ENCODE measurements around the gene CLASRP. TPM values are rescaled to one million over a fixed set of nuclear protein-coding genes. Genes with fewer than 3 reads are reported as not detected.

CLASRP gene
- total RNA-seq, 1 experiment from 2014 or later = 79.9 TPM

GRCh38 chr19:45061965-45062364, 23.1 kb downstream of the CLASRP start:
- Histone ChIP-seq H3K27me3 (ENCODE audit: insufficient read depth, low read length) (no peaks in the 10 kb centered on the region), H3K4me2 (ENCODE audit: low read length) (no peak overlapping the region), H3K27ac (ENCODE audit: low read depth, low read length) (no peak overlapping the region), H3K9me2 (ENCODE audit: insufficient read depth) (no peaks in the 10 kb centered on the region), H2AFZ (ENCODE audit: low read depth, low read length, poor library complexity, severe bottlenecking) (no peak overlapping the region), H3K4me1 (ENCODE audit: control insufficient read depth in 1 of 2, insufficient read depth in 2 of 2, low read length in 2 of 2) (no peaks in the 10 kb centered on the region), H3K9ac (ENCODE audit: low read length) (no peak overlapping the region), H3K4me3 (replicated peaks in 1 of 2; ENCODE audit: low read depth in 1 of 2, low read length in 2 of 2) (no peak overlapping the region), H3K36me3 (ENCODE audit: control insufficient read depth in 1 of 2, insufficient read depth in 2 of 2, low read length in 2 of 2) (peaks cover 49 to 51% of the 10 kb centered on the region in 2 experiments; a peak in 3 of 4 replicates), H3K9me3 (ENCODE audit: control insufficient read depth in 1 of 2, insufficient read depth in 1 of 2, low read depth in 1 of 2, low read length in 2 of 2) (no peaks in the 10 kb centered on the region), H3K79me2 (ENCODE audit: insufficient read depth, low read length) (peaks cover 17% of the 10 kb centered on the region; the same call in 1 of the 2 replicates), H4K20me1 (ENCODE audit: insufficient read depth) (no peaks in the 10 kb centered on the region)
- TF ChIP-seq JUND (IDR thresholded peaks at IDR 0.05) = no peak
- TF ChIP-seq SP1 (IDR thresholded peaks at IDR 0.05; ENCODE audit: low read depth) = no peak
- no peak for TF ChIP-seq ATF3 (IDR thresholded peaks at IDR 0.05)
- TF ChIP-seq, protein P1, sequence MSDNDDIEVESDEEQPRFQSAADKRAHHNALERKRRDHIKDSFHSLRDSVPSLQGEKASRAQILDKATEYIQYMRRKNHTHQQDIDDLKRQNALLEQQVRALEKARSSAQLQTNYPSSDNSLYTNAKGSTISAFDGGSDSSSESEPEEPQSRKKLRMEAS (IDR thresholded peaks at IDR 0.05) = no peak
- TF ChIP-seq FOSL1 (IDR thresholded peaks at IDR 0.05; ENCODE audit: low read depth) = no peak
- no peak for TF ChIP-seq EGR1 (IDR thresholded peaks at IDR 0.05; ENCODE audit: low read depth)
- TF ChIP-seq EZH2 (IDR thresholded peaks at IDR 0.05) = no peak
- TF ChIP-seq REST (IDR thresholded peaks at IDR 0.05; ENCODE audit: low read depth) = no peak
- TF ChIP-seq ZBTB33 (IDR thresholded peaks at IDR 0.05; ENCODE audit: extremely low read depth, insufficient replicate concordance, low read length) = no peak
- no peak for TF ChIP-seq YY1 (IDR thresholded peaks at IDR 0.05; ENCODE audit: extremely low read depth, insufficient replicate concordance, low read depth, low read length)
- no peak for TF ChIP-seq ELF1 (IDR thresholded peaks at IDR 0.05; ENCODE audit: borderline replicate concordance, low read depth)
- TF ChIP-seq RAD21 (IDR thresholded peaks at IDR 0.05; ENCODE audit: low read depth) = no peak
- no peak for TF ChIP-seq CEBPB (IDR thresholded peaks at IDR 0.05; ENCODE audit: low read depth)
- no peak for TF ChIP-seq ZFX (IDR thresholded peaks at IDR 0.05)
- TF ChIP-seq, protein P2, sequence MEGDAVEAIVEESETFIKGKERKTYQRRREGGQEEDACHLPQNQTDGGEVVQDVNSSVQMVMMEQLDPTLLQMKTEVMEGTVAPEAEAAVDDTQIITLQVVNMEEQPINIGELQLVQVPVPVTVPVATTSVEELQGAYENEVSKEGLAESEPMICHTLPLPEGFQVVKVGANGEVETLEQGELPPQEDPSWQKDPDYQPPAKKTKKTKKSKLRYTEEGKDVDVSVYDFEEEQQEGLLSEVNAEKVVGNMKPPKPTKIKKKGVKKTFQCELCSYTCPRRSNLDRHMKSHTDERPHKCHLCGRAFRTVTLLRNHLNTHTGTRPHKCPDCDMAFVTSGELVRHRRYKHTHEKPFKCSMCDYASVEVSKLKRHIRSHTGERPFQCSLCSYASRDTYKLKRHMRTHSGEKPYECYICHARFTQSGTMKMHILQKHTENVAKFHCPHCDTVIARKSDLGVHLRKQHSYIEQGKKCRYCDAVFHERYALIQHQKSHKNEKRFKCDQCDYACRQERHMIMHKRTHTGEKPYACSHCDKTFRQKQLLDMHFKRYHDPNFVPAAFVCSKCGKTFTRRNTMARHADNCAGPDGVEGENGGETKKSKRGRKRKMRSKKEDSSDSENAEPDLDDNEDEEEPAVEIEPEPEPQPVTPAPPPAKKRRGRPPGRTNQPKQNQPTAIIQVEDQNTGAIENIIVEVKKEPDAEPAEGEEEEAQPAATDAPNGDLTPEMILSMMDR (IDR thresholded peaks at IDR 0.05 in 2 of 3, conservative IDR thresholded peaks at IDR 0.05 in 1 of 3; ENCODE audit: borderline replicate concordance in 1 of 3, insufficient read depth in 1 of 3, low read depth in 2 of 3, low read length in 2 of 3) = no peak
- DNase-seq (ENCODE audit: low read depth, low spot score) (no peak), ATAC-seq (no peak)
- intact Hi-C loops (cut with micrococcal nuclease) = no loop called here
- CTCF ChIA-PET = no interaction called here
- POLR2A ChIA-PET = no interaction called here
- RAD21 ChIA-PET (ENCODE audit: low non-redundant PET in 1 of 2, low total read pairs in 2 of 2, uncharacterized antibody in 2 of 2, unreplicated experiment in 2 of 2) = no interaction called here
- BruUV-seq (replicated peaks) = no TSS peak

All from HCT116 (cell line).